B cell (primary cell): ENCODE measurements around the gene CCDC80. TPM values are rescaled to one million over a fixed set of nuclear protein-coding genes. Genes with fewer than 3 reads are reported as not detected.

Experiments used
- ATAC-seq: fragments of 200-7000 bp; cut with Tn5 transposase; one replicate; pipeline ENCODE4 v1.10.0; 2021; ENCODE audit warnings: low read depth, mild to moderate bottlenecking, moderate number of reproducible peaks, moderate library complexity
- CTCF ChIA-PET: fragments of 350-600 bp; sonication (Branson Sonifier 250); formaldehyde crosslinking; loops from one replicate; lab custom pipeline; 2021; ENCODE audit warnings: antibody characterized with exemption, inconsistent platforms; lab: Charles Lee
- POLR2A ChIA-PET: fragments of 350-600 bp; sonication (Branson Sonifier 250); formaldehyde crosslinking; loops from one replicate; lab custom pipeline; 2021; ENCODE audit warnings: antibody characterized with exemption; lab: Charles Lee
- DNase-seq: peaks from one replicate; pipeline ENCODE4 v3.0.0; 2013
- H2AFZ ChIP-seq: 2 replicates; pipeline ENCODE4 v1.6.1; 2012; ENCODE audit warnings: mild to moderate bottlenecking, low read depth, low read length; ENCODE audit not compliant: insufficient read depth, poor library complexity, severe bottlenecking
- H3K27ac ChIP-seq, 2 donors: 1 replicate in 1 of 2; 2 replicates in 1 of 2; pipeline ENCODE4 v1.5.1; 2012 to 2013; ENCODE audit warnings: low read length in 2 of 2, mild to moderate bottlenecking in 2 of 2, moderate library complexity in 1 of 2
- H3K27me3 ChIP-seq, 4 experiments: fragments of 200-600 bp in 1 of 4; sonication (generic) in 1 of 4; replicated peaks in 1 of 4; 1 replicate in 2 of 4; 2 replicates in 2 of 4; pipeline versions ENCODE4 v1.6.1 to v1.7.0; 2013 to 2016; ENCODE audit warnings: low read length in 3 of 4, mild to moderate bottlenecking in 2 of 4, mixed read lengths in 1 of 4, moderate library complexity in 1 of 4; ENCODE audit not compliant: insufficient read depth in 4 of 4, control insufficient read depth in 3 of 4; ENCODE audit errors: control extremely low read depth in 1 of 4
- H3K36me3 ChIP-seq, 2 experiments: replicated peaks in 1 of 2; 1 replicate in 1 of 2; 2 replicates in 1 of 2; pipeline versions ENCODE4 v1.6.1 to v1.7.1; 2013; ENCODE audit warnings: low read length in 1 of 2; ENCODE audit not compliant: insufficient read depth in 2 of 2, control insufficient read depth in 1 of 2; ENCODE audit errors: control extremely low read depth in 1 of 2, extremely low read depth in 1 of 2
- H3K4me1 ChIP-seq, 2 donors: fragments of 200-600 bp in 1 of 2; sonication (generic) in 1 of 2; 1 replicate in 1 of 2; 2 replicates in 1 of 2; pipeline versions ENCODE4 v1.5.1 to v1.6.1; 2013 to 2017; ENCODE audit warnings: low read length in 2 of 2; ENCODE audit not compliant: control insufficient read depth in 2 of 2, insufficient read depth in 2 of 2
- H3K4me2 ChIP-seq: replicated peaks from 2 replicates; pipeline ENCODE3; 2012; ENCODE audit warnings: mild to moderate bottlenecking, low read depth, low read length; ENCODE audit not compliant: poor library complexity, severe bottlenecking
- H3K4me3 ChIP-seq, 5 experiments: fragments of 200-600 bp in 1 of 5; sonication (generic) in 1 of 5; 1 replicate in 3 of 5; 2 replicates in 2 of 5; pipeline versions ENCODE4 v1.5.1 to v1.7.0; 2011 to 2016; ENCODE audit warnings: low read length in 4 of 5, mild to moderate bottlenecking in 4 of 5, low read depth in 2 of 5, control low read depth in 1 of 5, moderate library complexity in 1 of 5; ENCODE audit not compliant: insufficient read depth in 1 of 5; ENCODE audit errors: control extremely low read depth in 1 of 5, extremely low read depth in 1 of 5
- H3K79me2 ChIP-seq: fragments of 200-600 bp; sonication (generic); one replicate; pipeline ENCODE4 v1.6.0; 2016; ENCODE audit warnings: low read length; ENCODE audit not compliant: control insufficient read depth, insufficient read depth
- H3K9ac ChIP-seq: fragments of 200-600 bp; sonication (generic); 2 replicates; pipeline ENCODE4 v1.6.1; 2017; ENCODE audit warnings: mild to moderate bottlenecking, low read length, moderate library complexity
- H3K9me3 ChIP-seq, 3 donors: one replicate each; pipeline versions ENCODE4 v1.6.1 to v1.7.1; 2013; ENCODE audit warnings: low read length in 2 of 3; ENCODE audit not compliant: control insufficient read depth in 2 of 3, insufficient read depth in 1 of 3; ENCODE audit errors: control extremely low read depth in 1 of 3
- H4K20me1 ChIP-seq: 2 replicates; pipeline ENCODE4 v1.6.0; 2012; ENCODE audit warnings: mild to moderate bottlenecking, low read length; ENCODE audit not compliant: insufficient read depth, control insufficient read depth, poor library complexity, severe bottlenecking
- H3K27ac Mint-ChIP-seq: one replicate; pipeline ENCODE4 v1.8.0; 2021; ENCODE audit warnings: mixed read lengths
- H3K27me3 Mint-ChIP-seq: one replicate; pipeline ENCODE4 v1.8.0; 2021; ENCODE audit warnings: mixed read lengths
- H3K4me1 Mint-ChIP-seq: one replicate; pipeline ENCODE4 v1.8.0; 2021; ENCODE audit warnings: mixed read lengths
- H3K4me3 Mint-ChIP-seq: one replicate; pipeline ENCODE4 v1.8.0; 2021; ENCODE audit warnings: mixed read lengths
- H3K9me3 Mint-ChIP-seq: one replicate; pipeline ENCODE4 v1.8.0; 2022; ENCODE audit warnings: mixed read lengths; ENCODE audit not compliant: insufficient read depth
- CTCF ChIP-seq: fragments of 200-600 bp; IDR thresholded peaks from one replicate; pipeline ENCODE4 v1.8.0; 2022; ENCODE audit warnings: antibody characterized with exemption, mild to moderate bottlenecking
- EZH2 ChIP-seq: IDR thresholded peaks from 2 replicates; pipeline ENCODE4 v1.6.1; 2012; ENCODE audit warnings: borderline replicate concordance, low read depth, mild to moderate bottlenecking, moderate library complexity, low read length; ENCODE audit not compliant: insufficient read depth, poor library complexity, severe bottlenecking
- WGBS: methylation state at CpG from one replicate; pipeline ENCODE4 v1.1.5; 2013; ENCODE audit warnings: missing lambda C conversion rate; ENCODE audit not compliant: insufficient coverage; 5-methylcytosine and 5-hydroxymethylcytosine counted together
- intact Hi-C: fragments of 100-400 bp; cut with micrococcal nuclease; formaldehyde crosslinking; loops from one replicate; pipeline ENCODE4 v1.10.0; 2022
- polyA plus RNA-seq: library from polyadenylated mRNA; depleted of rRNA; stranded (reverse); fragments of >200 nt; gene quantifications from 2 replicates; pipeline ENCODE4 v1.2.3, GENCODE V29; 2012
- total RNA-seq, 2 donors: library from RNA; stranded (reverse); fragments of 120-200 nt in 1 of 2; gene quantifications; 1 replicate in 1 of 2; 2 replicates in 1 of 2; pipeline versions ENCODE4 v1.2.3 to v1.2.4, GENCODE V29; 2013 to 2022

The CCDC80 gene
- total and polyA plus RNA-seq, 2 donors (not counting 1 experiment from before 2014, with no cell fraction given): under 0.01 TPM; not detected in 1

- CTCF ChIA-PET: interaction anchor here (0.6 to 6.7 kb wide), 2 partner anchors 12 to 340 kb away, joined by 3 to 96 read pairs; no protein-coding TSS in a partner anchor
- Histone ChIP-seq H4K20me1 (no peaks in the 10 kb centered on the region), H3K9ac (no peak overlapping the region), H3K27me3 (peaks cover 0 to 12% (median 2%) of the 10 kb centered on the region in 4 experiments), H3K9me3 (no peaks in the 10 kb centered on the region), H3K27ac (no peak overlapping the region), H3K79me2 (no peaks in the 10 kb centered on the region), H3K36me3 (no peaks in the 10 kb centered on the region), H3K4me1 (peaks cover 0 to 9% of the 10 kb centered on the region in 2 donors), H3K4me3 (no peak overlapping the region), H2AFZ (no peak overlapping the region), H3K4me2 (no peak overlapping the region)
- no peak for ATAC-seq
- intact Hi-C loops: no loop called here
- H3K27ac Mint-ChIP-seq: no peak overlapping the region
- no peak for TF ChIP-seq CTCF
- TF ChIP-seq EZH2: no peak
- H3K4me3 Mint-ChIP-seq: no peak overlapping the region
- H3K9me3 Mint-ChIP-seq: no peaks in the 10 kb centered on the region
- POLR2A ChIA-PET: no interaction called here
- DNase-seq: no peak
- 96% methylated on average over 21 of the region's 21 CpGs for WGBS
- H3K4me1 Mint-ChIP-seq: peaks cover 8% of the 10 kb centered on the region
- H3K27me3 Mint-ChIP-seq: peaks cover 1% of the 10 kb centered on the region
Measured at GRCh38 chr3:112639455-112640225, 1.3 kb downstream of the CCDC80 start.
